KOPT-K1 (cell line): ENCODE data around the gene MRNIP.

ENCODE experiments used
- H3K27ac ChIP-seq: fragments of 200-600 bp; sonication (generic); 2 replicates; pipeline ENCODE4 v1.5.1; 2016; ENCODE audit warnings: antibody characterized with exemption, mild to moderate bottlenecking, low read depth, low read length; ENCODE audit not compliant: poor library complexity, severe bottlenecking
- H3K36me3 ChIP-seq: fragments of 200-600 bp; sonication (generic); 2 replicates; pipeline ENCODE4 v1.5.1; 2017; ENCODE audit warnings: antibody characterized with exemption, mild to moderate bottlenecking, low read length, moderate library complexity; ENCODE audit not compliant: insufficient read depth
- H3K9me3 ChIP-seq: fragments of 200-600 bp; sonication (generic); 2 replicates; pipeline ENCODE4 v1.5.1; 2017; ENCODE audit warnings: antibody characterized with exemption, low read length, mild to moderate bottlenecking; ENCODE audit not compliant: insufficient read depth, poor library complexity, severe bottlenecking

Gene MRNIP

DNA sequence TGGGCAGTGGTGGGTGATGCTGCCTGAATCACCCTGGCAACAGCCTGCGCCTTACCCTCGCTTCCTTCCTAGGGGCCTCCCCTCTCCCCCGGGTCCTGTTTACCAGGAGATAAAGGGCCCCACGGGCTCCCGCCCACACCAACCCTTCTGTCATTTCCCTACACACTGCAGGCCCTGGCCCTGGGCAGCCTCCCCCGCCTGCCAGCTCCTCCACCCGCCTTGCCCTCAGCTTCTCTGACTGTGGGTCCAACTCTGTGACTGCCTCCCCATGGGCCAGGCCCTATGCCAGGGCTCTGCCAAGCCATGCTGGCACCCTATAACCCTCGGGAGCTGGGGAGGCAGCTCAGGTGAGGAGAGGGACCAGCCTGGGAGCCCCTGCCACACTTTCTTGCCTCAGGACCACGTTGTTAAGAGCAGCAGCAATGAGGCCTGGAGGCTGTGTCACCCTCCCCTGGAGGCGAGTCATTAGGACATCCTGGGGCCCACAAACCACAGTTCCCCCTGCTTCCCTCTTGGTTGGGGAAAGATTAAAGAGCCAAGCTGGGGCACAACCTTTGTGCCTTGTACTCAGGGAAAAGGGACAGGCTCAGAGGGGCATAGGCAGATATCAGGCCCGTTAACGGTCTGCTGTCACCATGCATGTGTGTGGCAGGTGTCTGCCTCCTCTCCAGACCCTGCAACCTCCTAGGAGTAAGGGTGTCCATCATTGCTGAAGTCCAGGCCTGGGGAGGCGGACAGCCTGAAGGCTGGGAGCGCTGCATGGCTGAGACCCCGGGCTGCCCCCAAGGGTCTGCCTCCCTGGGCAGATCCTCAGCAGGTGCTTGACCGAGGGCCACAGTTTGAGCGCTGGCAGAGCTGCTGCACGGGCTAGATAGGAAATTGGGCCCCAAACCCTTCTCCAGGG, 54.7 kb downstream of the MRNIP start:
- H3K36me3 ChIP-seq: peaks cover 18% of the 10 kb centered on the region; the same call in 1 of the 2 replicates
- no peaks in the 10 kb centered on the region for H3K9me3 ChIP-seq
- peak overlapping the region; percentile 54 for H3K27ac ChIP-seq

DNA sequence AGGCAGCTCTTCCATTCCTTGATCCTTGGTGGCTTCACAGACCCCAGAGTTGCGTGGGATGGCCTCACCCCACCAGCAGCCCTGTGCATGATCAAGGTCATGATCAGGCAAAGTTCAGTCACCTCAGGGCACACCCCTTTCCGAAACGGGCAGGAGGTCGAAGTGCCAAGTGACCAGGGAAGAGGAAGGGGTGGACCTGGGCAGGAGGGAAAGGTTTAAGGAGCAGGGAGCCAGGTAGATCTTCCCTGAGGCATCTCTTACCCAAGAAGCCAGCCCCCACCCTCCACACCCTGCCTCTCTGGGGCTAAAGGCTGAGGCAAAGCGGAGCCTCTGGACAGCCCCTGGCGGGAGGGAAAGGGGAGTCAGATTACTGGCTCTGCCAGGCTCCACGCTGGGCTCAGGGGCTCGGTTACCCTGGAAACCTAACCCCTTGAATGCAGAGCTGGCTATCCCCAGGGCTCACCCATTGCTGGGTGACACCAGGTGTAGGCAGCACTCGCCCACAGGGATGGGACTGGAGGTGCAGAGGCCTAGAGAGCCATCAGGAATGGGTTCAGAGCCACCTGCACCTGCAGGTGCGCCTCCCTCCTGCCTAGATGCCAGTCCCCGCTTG, 55.6 kb downstream of the MRNIP start:
- no peaks in the 10 kb centered on the region for H3K9me3 ChIP-seq
- H3K27ac ChIP-seq: no peak overlapping the region
- H3K36me3 ChIP-seq: peaks cover 25% of the 10 kb centered on the region; the same call in 1 of the 2 replicates

DNA sequence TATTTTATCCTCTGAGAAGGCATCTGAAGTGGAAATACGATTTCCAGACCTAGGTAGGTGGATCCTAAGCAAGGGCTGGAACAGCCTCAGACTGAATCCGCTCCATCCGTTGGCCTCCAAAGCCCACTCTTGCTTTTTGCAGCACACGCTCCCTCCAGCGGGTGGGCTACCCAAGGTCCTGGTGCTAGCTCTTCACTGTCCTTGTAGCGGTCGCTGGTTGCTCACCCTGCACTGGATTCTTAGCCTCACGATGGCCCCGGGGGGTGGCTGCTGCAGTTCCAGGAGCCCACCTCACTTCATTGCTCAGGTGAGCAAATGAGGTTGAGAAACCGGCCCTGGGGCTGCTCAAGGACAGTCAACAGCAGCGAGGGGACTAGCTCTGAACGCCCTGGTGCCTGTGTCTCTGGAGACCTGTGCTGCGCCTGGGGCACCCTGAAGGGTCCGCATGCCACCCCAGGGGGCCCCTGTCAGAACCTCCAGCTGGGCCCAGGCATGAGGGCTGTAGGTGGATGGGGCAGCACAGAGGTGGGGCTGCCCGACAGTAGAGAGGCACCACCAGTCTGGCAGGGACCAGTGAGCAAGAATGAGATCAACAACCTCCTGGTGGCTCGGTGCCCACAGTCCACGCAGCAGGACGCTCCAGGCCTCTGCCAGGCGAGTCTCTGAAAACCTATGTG, 56.3 kb downstream of the MRNIP start:
- peaks cover 27% of the 10 kb centered on the region; the same call in 1 of the 2 replicates for H3K36me3 ChIP-seq
- H3K9me3 ChIP-seq: no peaks in the 10 kb centered on the region
- no peak overlapping the region for H3K27ac ChIP-seq

- peaks cover 32% of the 10 kb centered on the region; the same call in 1 of the 2 replicates for H3K36me3 ChIP-seq
- no peaks in the 10 kb centered on the region for H3K9me3 ChIP-seq
- no peak overlapping the region for H3K27ac ChIP-seq
These were observed 57.1 kb downstream of the MRNIP start for GRCh38 chr5:179801304-179802206.

GRCh38 chr5:179800696-179801201, 57.9 kb downstream of the MRNIP start:
- Histone ChIP-seq H3K27ac (no peak overlapping the region), H3K36me3 (peaks cover 32% of the 10 kb centered on the region; the same call in 1 of the 2 replicates), H3K9me3 (no peaks in the 10 kb centered on the region)

- H3K36me3 ChIP-seq: peaks cover 32% of the 10 kb centered on the region; the same call in 1 of the 2 replicates
- no peak overlapping the region for H3K27ac ChIP-seq
- no peaks in the 10 kb centered on the region for H3K9me3 ChIP-seq
These were observed 58.4 kb downstream of the MRNIP start for GRCh38 chr5:179800071-179800695.

DNA sequence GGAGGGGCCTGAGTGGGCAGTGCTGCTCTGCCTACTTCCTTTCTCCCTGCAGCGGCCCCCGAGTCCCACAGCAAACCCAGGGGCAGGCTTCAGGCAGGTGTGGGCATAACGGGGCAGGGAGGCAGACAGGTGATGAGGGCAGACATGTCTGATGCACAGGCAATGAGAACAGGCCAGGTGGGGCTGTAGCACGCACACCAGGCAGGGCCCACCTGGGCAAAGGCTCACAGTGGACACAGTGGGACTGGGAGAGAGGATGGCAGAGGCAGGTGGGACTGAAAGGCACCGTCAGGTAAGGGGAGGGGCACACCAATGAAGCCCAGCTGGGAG, 59.0 kb downstream of the MRNIP start:
- peaks cover 32% of the 10 kb centered on the region; the same call in 1 of the 2 replicates for H3K36me3 ChIP-seq
- H3K9me3 ChIP-seq: no peaks in the 10 kb centered on the region
- no peak overlapping the region for H3K27ac ChIP-seq

DNA sequence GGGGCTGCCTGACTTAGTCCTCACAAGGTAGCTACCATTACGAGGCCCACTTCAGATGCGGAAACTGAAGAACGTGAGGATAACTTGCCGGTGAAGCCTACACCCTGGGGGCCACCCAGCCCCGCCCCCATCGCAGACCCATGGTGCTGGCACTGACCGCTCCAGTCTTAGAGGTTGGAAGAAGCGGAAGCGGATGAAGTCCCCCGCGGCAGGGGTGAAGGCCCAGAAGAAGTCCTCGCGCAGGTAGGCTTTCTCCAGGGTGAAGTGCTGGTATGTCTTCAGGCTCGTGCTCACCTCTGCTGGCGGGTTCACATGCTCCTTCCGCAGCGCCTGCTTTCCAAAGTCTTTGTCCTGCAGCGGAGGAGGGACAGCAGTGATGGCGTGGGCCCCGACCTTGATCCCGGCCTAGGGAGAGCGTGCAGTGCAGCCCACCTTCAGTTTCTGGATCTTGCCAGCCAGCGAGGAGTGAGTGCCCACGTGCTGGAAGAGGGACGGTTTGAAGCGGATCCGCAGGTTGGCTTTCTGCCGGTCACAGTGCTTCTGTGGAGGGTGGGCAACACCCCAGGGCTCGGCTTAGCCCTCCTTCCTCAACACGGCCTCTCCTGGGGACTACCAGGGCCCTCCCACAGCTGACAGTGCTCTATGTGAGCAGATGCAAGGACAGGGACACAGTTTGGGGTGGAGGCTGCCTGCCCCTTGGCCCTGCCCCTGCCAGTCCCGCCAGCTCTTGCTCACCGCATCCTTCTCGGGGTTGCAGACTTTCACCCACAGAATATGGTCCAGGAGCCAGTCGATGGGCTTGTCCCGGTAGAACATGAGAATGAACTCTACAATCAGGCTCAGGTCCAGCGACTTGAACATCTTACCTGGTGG, 59.6 kb downstream of the MRNIP start:
- no peak overlapping the region for H3K27ac ChIP-seq
- peaks cover 32% of the 10 kb centered on the region; the same call in 1 of the 2 replicates for H3K36me3 ChIP-seq
- no peaks in the 10 kb centered on the region for H3K9me3 ChIP-seq

DNA sequence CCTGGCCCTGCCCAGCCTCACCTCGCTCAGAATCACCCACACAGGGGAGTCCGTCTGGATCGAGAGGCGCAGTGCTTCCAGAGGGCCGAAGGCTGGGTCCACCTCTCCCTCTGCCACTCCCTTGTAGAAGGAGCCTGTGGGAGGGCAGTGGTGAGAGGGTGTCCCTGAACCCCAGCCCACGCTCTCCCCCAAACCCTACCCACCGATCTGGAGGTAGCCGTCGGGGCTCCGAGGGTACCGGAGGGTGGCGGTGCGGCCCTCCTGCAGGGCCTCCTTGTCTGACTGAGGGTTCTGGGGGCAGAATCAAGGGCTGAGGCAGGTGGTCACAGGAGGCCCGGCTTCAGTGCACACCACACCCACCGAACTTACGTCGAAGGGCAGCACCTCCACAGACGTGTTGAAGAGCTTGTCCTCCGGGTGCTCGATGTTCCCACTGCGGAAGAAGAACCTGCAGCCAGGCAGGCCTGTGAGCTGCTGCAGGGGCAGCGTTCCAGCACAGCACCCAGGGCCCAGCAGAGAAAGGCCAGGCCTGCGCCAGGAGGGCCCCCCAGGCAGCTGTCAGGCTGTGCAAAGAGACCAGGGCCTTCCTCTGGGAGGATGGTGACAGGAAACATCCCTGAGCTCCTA, 60.4 kb downstream of the MRNIP start:
- H3K36me3 ChIP-seq: peaks cover 32% of the 10 kb centered on the region; the same call in 1 of the 2 replicates
- H3K9me3 ChIP-seq: no peaks in the 10 kb centered on the region
- H3K27ac ChIP-seq: no peak overlapping the region

GRCh38 chr5:179797741-179798140, 60.9 kb downstream of the MRNIP start:
- Histone ChIP-seq H3K27ac (no peak overlapping the region), H3K36me3 (peaks cover 32% of the 10 kb centered on the region; the same call in 1 of the 2 replicates), H3K9me3 (no peaks in the 10 kb centered on the region)

- H3K36me3 ChIP-seq: peaks cover 32% of the 10 kb centered on the region; the same call in 1 of the 2 replicates
- no peaks in the 10 kb centered on the region for H3K9me3 ChIP-seq
- H3K27ac ChIP-seq: no peak overlapping the region
These were observed 61.6 kb downstream of the MRNIP start for GRCh38 chr5:179796877-179797608.
